ENCODE measurements around the gene TBC1D22A.

GRCh38 chr22:47145883-47146282, 383.4 kb downstream of the TBC1D22A start:
- TF ChIP-seq GABPA (IDR thresholded peaks at IDR 0.05 in 1 of 2, conservative IDR thresholded peaks at IDR 0.05 in 1 of 2) = no peak
- TF ChIP-seq RAD21 (IDR thresholded peaks at IDR 0.05) = no peak
- no peak for TF ChIP-seq HNF4A (conservative IDR thresholded peaks at IDR 0.05)
- TF ChIP-seq REST (IDR thresholded peaks at IDR 0.05) = no peak
- TF ChIP-seq, protein P1, sequence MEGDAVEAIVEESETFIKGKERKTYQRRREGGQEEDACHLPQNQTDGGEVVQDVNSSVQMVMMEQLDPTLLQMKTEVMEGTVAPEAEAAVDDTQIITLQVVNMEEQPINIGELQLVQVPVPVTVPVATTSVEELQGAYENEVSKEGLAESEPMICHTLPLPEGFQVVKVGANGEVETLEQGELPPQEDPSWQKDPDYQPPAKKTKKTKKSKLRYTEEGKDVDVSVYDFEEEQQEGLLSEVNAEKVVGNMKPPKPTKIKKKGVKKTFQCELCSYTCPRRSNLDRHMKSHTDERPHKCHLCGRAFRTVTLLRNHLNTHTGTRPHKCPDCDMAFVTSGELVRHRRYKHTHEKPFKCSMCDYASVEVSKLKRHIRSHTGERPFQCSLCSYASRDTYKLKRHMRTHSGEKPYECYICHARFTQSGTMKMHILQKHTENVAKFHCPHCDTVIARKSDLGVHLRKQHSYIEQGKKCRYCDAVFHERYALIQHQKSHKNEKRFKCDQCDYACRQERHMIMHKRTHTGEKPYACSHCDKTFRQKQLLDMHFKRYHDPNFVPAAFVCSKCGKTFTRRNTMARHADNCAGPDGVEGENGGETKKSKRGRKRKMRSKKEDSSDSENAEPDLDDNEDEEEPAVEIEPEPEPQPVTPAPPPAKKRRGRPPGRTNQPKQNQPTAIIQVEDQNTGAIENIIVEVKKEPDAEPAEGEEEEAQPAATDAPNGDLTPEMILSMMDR (IDR thresholded peaks at IDR 0.05; ENCODE audit: low read depth, low read length, missing input control) = no peak
- TF ChIP-seq, protein P2, sequence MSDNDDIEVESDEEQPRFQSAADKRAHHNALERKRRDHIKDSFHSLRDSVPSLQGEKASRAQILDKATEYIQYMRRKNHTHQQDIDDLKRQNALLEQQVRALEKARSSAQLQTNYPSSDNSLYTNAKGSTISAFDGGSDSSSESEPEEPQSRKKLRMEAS (IDR thresholded peaks at IDR 0.05) = no peak
- no peak for TF ChIP-seq JUND (IDR thresholded peaks at IDR 0.05)
